CD4-positive, alpha-beta memory T cell (primary cell): ENCODE measurements around the gene FAM76B. TPM values are rescaled to one million over a fixed set of nuclear protein-coding genes. Genes with fewer than 3 reads are reported as not detected.

Experiments used
- polyA plus RNA-seq, 2 donors: library from polyadenylated mRNA; unstranded; fragments of 300-500 nt; fragmentation: Illumina TruSeq; gene quantifications; one replicate each; pipeline ENCODE4 v1.2.3, GENCODE V29; 2021
- total RNA-seq, 2 experiments: library from RNA; stranded (reverse); gene quantifications; one replicate each; pipeline ENCODE4 v1.2.3, GENCODE V29; 2021

The FAM76B gene
- total and polyA plus RNA-seq, 4 experiments from 2014 or later, result 10.3 to 60.5 (median 36.7) TPM

Other genes starting within 250 kb of the FAM76B start
- 10 to 100 TPM; 76.0 to 78.9 TPM for gene CEP57, start 716 bp upstream of the FAM76B start, total RNA-seq
- 10 to 100 TPM; 39.0 to 63.9 TPM for gene CEP57, start 716 bp upstream of the FAM76B start, polyA plus RNA-seq
- 10 to 100 TPM; 13.4 to 13.6 TPM for gene MTMR2, start 134.3 kb upstream of the FAM76B start, total RNA-seq
- 10 to 100 TPM; 13.1 to 13.5 TPM for gene MTMR2, start 134.3 kb upstream of the FAM76B start, polyA plus RNA-seq